Left ventricle myocardium inferior (tissue), 1 donor: ENCODE results near the gene LAMC1. TPM values are rescaled to one million over a fixed set of nuclear protein-coding genes. Genes with fewer than 3 reads are reported as not detected.

ENCODE experiments used
- DNase-seq: peaks from one replicate; pipeline ENCODE4 v3.0.0-alpha.2; 2020
- H3K27ac ChIP-seq: fragments of 200-600 bp; replicated peaks from 2 replicates; pipeline ENCODE4 v1.8.0; 2021
- H3K27me3 ChIP-seq: fragments of 200-600 bp; 2 replicates; pipeline ENCODE4 v1.8.0; 2021; ENCODE audit warnings: low read depth
- H3K36me3 ChIP-seq: fragments of 200-600 bp; 2 replicates; pipeline ENCODE4 v1.8.0; 2021
- H3K4me1 ChIP-seq: fragments of 200-600 bp; 2 replicates; pipeline ENCODE4 v1.8.0; 2021
- H3K4me3 ChIP-seq: fragments of 200-600 bp; 2 replicates; pipeline ENCODE4 v1.8.0; 2021; ENCODE audit warnings: mild to moderate bottlenecking, moderate library complexity
- H3K9me3 ChIP-seq: fragments of 200-600 bp; replicated peaks from 2 replicates; pipeline ENCODE4 v1.8.0; 2021
- CTCF ChIP-seq: fragments of 200-600 bp; IDR thresholded peaks from 2 replicates; pipeline ENCODE4 v1.8.0; 2021; ENCODE audit warnings: antibody characterized with exemption, mild to moderate bottlenecking, borderline replicate concordance
- intact Hi-C: fragments of 100-400 bp; cut with micrococcal nuclease; formaldehyde crosslinking; loops from one replicate; pipeline ENCODE4 v1.11.0; 2022
- total RNA-seq: library from RNA; stranded (reverse); fragmentation: NEBNext Ultra II Directional; extraction: Animal tissue kit (Norgen Biotek cat#: 25700); gene quantifications from one replicate; pipeline ENCODE4 v1.2.1, GENCODE V29; 2021
- donor health status: DM: no; HTN: yes; CAD: no; lungs with severe emphysema.

The LAMC1 gene
- total RNA-seq, 1 donor from 2014 or later = 84.1 TPM

GRCh38 chr1:183129921-183130690 is 106.9 kb downstream of the LAMC1 start:
- TF ChIP-seq CTCF = no peak
- intact Hi-C loops = loop anchor here (5.0 to 10.0 kb wide), 2 partner anchors 165 to 248 kb away; no protein-coding TSS in a partner anchor
- H3K4me1 ChIP-seq = peaks cover 22% of the 10 kb centered on the region
- no peaks in the 10 kb centered on the region for H3K27me3 ChIP-seq
- no peaks in the 10 kb centered on the region for H3K9me3 ChIP-seq
- peak overlapping the region; percentile 35 for H3K27ac ChIP-seq
- H3K4me3 ChIP-seq = no peak overlapping the region
- no peak for DNase-seq
- peaks cover 100% of the 10 kb centered on the region for H3K36me3 ChIP-seq

GRCh38 chr1:183131166-183131565 is 107.9 kb downstream of the LAMC1 start:
- no peak for DNase-seq
- H3K27ac ChIP-seq = peak overlapping the region; percentile 35
- intact Hi-C loops = loop anchor here (5.0 kb wide), 1 partner anchor 249 kb away; no protein-coding TSS in a partner anchor
- peaks cover 100% of the 10 kb centered on the region for H3K36me3 ChIP-seq
- H3K4me3 ChIP-seq = no peak overlapping the region
- no peaks in the 10 kb centered on the region for H3K9me3 ChIP-seq
- no peaks in the 10 kb centered on the region for H3K27me3 ChIP-seq
- peaks cover 19% of the 10 kb centered on the region for H3K4me1 ChIP-seq
- TF ChIP-seq CTCF = no peak

- no peak for DNase-seq
- peaks cover 45% of the 10 kb centered on the region for H3K4me1 ChIP-seq
These were observed 112.1 kb downstream of the LAMC1 start for GRCh38 chr1:183135336-183135735.

GRCh38 chr1:183137782-183138181 is 114.6 kb downstream of the LAMC1 start:
- intact Hi-C loops = no loop called here
- peaks cover 45% of the 10 kb centered on the region for H3K4me1 ChIP-seq
- peaks cover 83% of the 10 kb centered on the region for H3K36me3 ChIP-seq
- H3K4me3 ChIP-seq = no peak overlapping the region
- no peak for TF ChIP-seq CTCF
- DNase-seq = no peak
- no peaks in the 10 kb centered on the region for H3K9me3 ChIP-seq
- H3K27ac ChIP-seq = peak overlapping the region; percentile 73
- no peaks in the 10 kb centered on the region for H3K27me3 ChIP-seq

More at GRCh38 chr1:183135336-183135735, 112.1 kb downstream of the LAMC1 start:
- Histone ChIP-seq H3K27me3 (no peaks in the 10 kb centered on the region), H3K36me3 (peaks cover 85% of the 10 kb centered on the region), H3K4me3 (no peak overlapping the region), H3K9me3 (no peaks in the 10 kb centered on the region), H3K27ac (peak overlapping the region; percentile 7)
- no peak for TF ChIP-seq CTCF
- intact Hi-C loops = no loop called here

GRCh38 chr1:183138301-183138700 is 115.1 kb downstream of the LAMC1 start:
- H3K4me3 ChIP-seq = no peak overlapping the region
- H3K27me3 ChIP-seq = no peaks in the 10 kb centered on the region
- H3K9me3 ChIP-seq = no peaks in the 10 kb centered on the region
- DNase-seq = no peak
- peaks cover 83% of the 10 kb centered on the region for H3K36me3 ChIP-seq
- H3K27ac ChIP-seq = peak overlapping the region; percentile 73
- intact Hi-C loops = no loop called here
- H3K4me1 ChIP-seq = peaks cover 49% of the 10 kb centered on the region
- no peak for TF ChIP-seq CTCF
